ENCODE data around the gene OLFM1. TPM values are rescaled to one million over a fixed set of nuclear protein-coding genes. Genes with fewer than 3 reads are reported as not detected.
A peak's percentile ranks its signal among the peaks of the same experiment; 100 is the strongest.

OLFM1 gene
- total RNA-seq, 1 donor from 2014 or later: 26.0 TPM

- no peak for TF ChIP-seq CTCF (IDR thresholded peaks at IDR 0.05)
- no peak for ATAC-seq
- no peaks in the 10 kb centered on the region for H3K36me3 ChIP-seq
- intact Hi-C loops (cut with DNase I): no loop called here
- DNase-seq: peak; percentile 46
- H3K9me3 ChIP-seq: no peaks in the 10 kb centered on the region
- no peak overlapping the region for H3K27ac ChIP-seq
- H3K4me1 ChIP-seq: no peaks in the 10 kb centered on the region
- H3K27me3 ChIP-seq: peaks cover 20% of the 10 kb centered on the region
- H3K4me3 ChIP-seq: no peak overlapping the region
These were observed 20.3 kb upstream of the OLFM1 start for GRCh38 chr9:135067096-135067710.

- Histone ChIP-seq H3K27ac (no peak overlapping the region), H3K4me3 (no peak overlapping the region), H3K27me3 (peaks cover 20% of the 10 kb centered on the region), H3K36me3 (no peaks in the 10 kb centered on the region), H3K4me1 (no peaks in the 10 kb centered on the region), H3K9me3 (no peaks in the 10 kb centered on the region)
- DNase-seq (peak; percentile 45), ATAC-seq (no peak)
- intact Hi-C loops (cut with DNase I): no loop called here
- TF ChIP-seq CTCF (IDR thresholded peaks at IDR 0.05): no peak
These were observed 18.6 kb upstream of the OLFM1 start for GRCh38 chr9:135068776-135069415.

GRCh38 chr9:135069558-135070197 lies 17.8 kb upstream of the OLFM1 start:
- Histone ChIP-seq H3K9me3 (no peaks in the 10 kb centered on the region), H3K4me1 (no peaks in the 10 kb centered on the region), H3K36me3 (no peaks in the 10 kb centered on the region), H3K27me3 (peaks cover 20% of the 10 kb centered on the region), H3K4me3 (no peak overlapping the region), H3K27ac (no peak overlapping the region)
- no peak for TF ChIP-seq CTCF (IDR thresholded peaks at IDR 0.05)
- no peak for DNase-seq
- intact Hi-C loops (cut with DNase I): no loop called here
- ATAC-seq: no peak

GRCh38 chr9:135070198-135070951 lies 17.1 kb upstream of the OLFM1 start:
- Histone ChIP-seq H3K9me3 (no peaks in the 10 kb centered on the region), H3K27me3 (peaks cover 20% of the 10 kb centered on the region), H3K4me1 (no peaks in the 10 kb centered on the region), H3K4me3 (no peak overlapping the region), H3K36me3 (no peaks in the 10 kb centered on the region), H3K27ac (no peak overlapping the region)
- ATAC-seq (no peak), DNase-seq (peak; percentile 57)
- intact Hi-C loops (cut with DNase I): no loop called here
- TF ChIP-seq CTCF (IDR thresholded peaks at IDR 0.05): no peak

GRCh38 chr9:135070964-135071735 lies 16.3 kb upstream of the OLFM1 start:
- ATAC-seq: no peak
- DNase-seq: peak; percentile 40
- TF ChIP-seq CTCF (IDR thresholded peaks at IDR 0.05): no peak
- H3K27ac ChIP-seq: no peak overlapping the region
- H3K4me1 ChIP-seq: peaks cover 3% of the 10 kb centered on the region
- H3K9me3 ChIP-seq: no peaks in the 10 kb centered on the region
- H3K4me3 ChIP-seq: no peak overlapping the region
- no peaks in the 10 kb centered on the region for H3K36me3 ChIP-seq
- peaks cover 26% of the 10 kb centered on the region for H3K27me3 ChIP-seq
- intact Hi-C loops (cut with DNase I): no loop called here
